22Rv1 (cell line): ENCODE results near the gene OR51B4.

Experiments
- CTCF ChIP-seq: fragments of 450-650 bp; IDR thresholded peaks from 2 replicates; pipeline ENCODE4 v1.5.1; 2017; ENCODE audit warnings: mild to moderate bottlenecking
- ZFX ChIP-seq: fragments of 450-650 bp; IDR thresholded peaks from 2 replicates; pipeline ENCODE4 v1.6.1; 2017; ENCODE audit warnings: antibody characterized with exemption, borderline replicate concordance

DNA sequence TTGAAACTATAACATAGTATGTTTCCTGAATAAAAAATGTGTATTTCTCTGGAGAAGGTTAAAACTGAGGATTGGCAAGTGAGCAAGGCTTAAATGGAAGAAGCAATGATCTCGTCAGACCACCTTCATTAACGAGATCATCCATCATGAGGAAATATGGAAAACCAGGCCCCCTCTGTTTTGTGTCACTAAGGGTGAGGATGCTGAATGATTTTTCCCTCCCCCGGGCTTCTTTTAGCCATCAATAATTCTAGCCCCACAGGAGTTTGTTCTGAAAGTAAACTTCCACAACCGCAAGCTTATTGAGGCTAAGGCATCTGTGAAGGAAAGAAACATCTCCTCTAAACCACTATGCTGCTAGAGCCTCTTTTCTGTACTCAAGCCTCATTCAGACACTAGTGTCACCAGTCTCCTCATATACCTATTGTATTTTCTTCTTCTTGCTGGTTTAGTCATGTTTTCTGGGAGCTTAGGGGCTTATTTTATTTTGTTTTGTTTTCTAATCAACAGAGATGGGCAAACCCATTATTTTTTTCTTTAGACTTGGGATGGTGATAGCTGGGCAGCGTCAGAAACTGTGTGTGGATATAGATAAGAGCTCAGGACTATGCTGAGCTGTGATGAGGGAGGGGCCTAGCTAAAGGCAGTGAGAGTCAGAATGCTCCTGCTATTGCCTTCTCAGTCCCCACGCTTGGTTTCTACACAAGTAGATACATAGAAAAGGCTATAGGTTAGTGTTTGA is 26.2 kb downstream of the OR51B4 start:
- TF ChIP-seq CTCF (no peak), ZFX (no peak)
